Astrocyte (in vitro differentiated cells and primary cell): ENCODE results near the gene REEP6. TPM values are rescaled to one million over a fixed set of nuclear protein-coding genes. Genes with fewer than 3 reads are reported as not detected.

ENCODE experiments used
- DNase-seq: peaks from one replicate; pipeline ENCODE4 v3.0.0-alpha.2; 2010; ENCODE audit warnings: low read depth
- FAIRE-seq: peaks from 2 replicates; lab custom pipeline; 2011; peaks lifted over from hg19 to GRCh38; lab: Jason Lieb, UNC
- H2AFZ ChIP-seq: 2 replicates; pipeline ENCODE4 v1.6.0; 2012; ENCODE audit warnings: low read depth, low read length, inconsistent platforms
- H3K27ac ChIP-seq: 2 replicates; pipeline ENCODE4 v1.5.1; 2011; ENCODE audit warnings: low read depth, low read length, inconsistent platforms
- H3K27me3 ChIP-seq: 2 replicates; pipeline ENCODE4 v1.6.0; 2011; ENCODE audit warnings: low read length, inconsistent platforms; ENCODE audit not compliant: insufficient read depth
- H3K36me3 ChIP-seq: 2 replicates; pipeline ENCODE4 v1.5.1; 2011; ENCODE audit warnings: low read length, inconsistent platforms; ENCODE audit not compliant: insufficient read depth
- H3K4me1 ChIP-seq: 2 replicates; pipeline ENCODE4 v1.5.1; 2011; ENCODE audit warnings: low read length, inconsistent platforms; ENCODE audit not compliant: insufficient read depth
- H3K4me2 ChIP-seq: 2 replicates; pipeline ENCODE4 v1.6.0; 2012; ENCODE audit warnings: low read length, inconsistent platforms
- H3K4me3 ChIP-seq: 2 replicates; pipeline ENCODE4 v1.5.1; 2011; ENCODE audit warnings: low read depth, mild to moderate bottlenecking, low read length, inconsistent platforms; ENCODE audit not compliant: insufficient read depth
- H3K79me2 ChIP-seq: 2 replicates; pipeline ENCODE4 v1.6.0; 2012; ENCODE audit warnings: mild to moderate bottlenecking, low read length, inconsistent platforms; ENCODE audit not compliant: insufficient read depth
- H3K9ac ChIP-seq: 2 replicates; pipeline ENCODE4 v1.6.0; 2012; ENCODE audit warnings: mild to moderate bottlenecking, low read length, inconsistent platforms
- H3K9me3 ChIP-seq: 2 replicates; pipeline ENCODE4 v1.5.1; 2012; ENCODE audit warnings: low read depth, mild to moderate bottlenecking, low read length, inconsistent platforms; ENCODE audit not compliant: insufficient read depth
- H4K20me1 ChIP-seq: 2 replicates; pipeline ENCODE4 v1.6.0; 2012; ENCODE audit warnings: low read length, inconsistent platforms; ENCODE audit not compliant: insufficient read depth
- H3K27ac Mint-ChIP-seq: one replicate; pipeline ENCODE4 v1.8.0; 2021; ENCODE audit warnings: mild to moderate bottlenecking, mixed read lengths; ENCODE audit not compliant: unreplicated experiment
- H3K27me3 Mint-ChIP-seq: one replicate; pipeline ENCODE4 v1.8.0; 2021; ENCODE audit warnings: low read depth, mixed read lengths; ENCODE audit not compliant: unreplicated experiment
- H3K36me3 Mint-ChIP-seq: one replicate; pipeline ENCODE4 v1.8.0; 2021; ENCODE audit warnings: low read depth, mixed read lengths; ENCODE audit not compliant: unreplicated experiment
- H3K4me1 Mint-ChIP-seq: one replicate; pipeline ENCODE4 v1.8.0; 2021; ENCODE audit warnings: low read depth, mixed read lengths; ENCODE audit not compliant: unreplicated experiment
- H3K4me3 Mint-ChIP-seq: one replicate; pipeline ENCODE4 v1.8.0; 2021; ENCODE audit warnings: mild to moderate bottlenecking, moderate library complexity, mixed read lengths; ENCODE audit not compliant: unreplicated experiment
- H3K9me3 Mint-ChIP-seq: one replicate; pipeline ENCODE4 v1.8.0; 2021; ENCODE audit warnings: mild to moderate bottlenecking, mixed read lengths; ENCODE audit not compliant: unreplicated experiment
- EZH2 ChIP-seq: IDR thresholded peaks from 2 replicates; pipeline ENCODE4 v1.6.1; 2012; ENCODE audit warnings: mild to moderate bottlenecking, low read length, inconsistent platforms; ENCODE audit not compliant: insufficient read depth
- total RNA-seq: library from RNA; stranded (reverse); gene quantifications from 2 replicates; pipeline ENCODE4 v1.2.1, GENCODE V29; 2021
- TF ChIP-seq, protein P1 (sequence below): IDR thresholded peaks from 2 replicates; pipeline ENCODE4 v1.5.1; 2011; ENCODE audit warnings: low read depth, mild to moderate bottlenecking, inconsistent platforms, low read length, moderate library complexity; ENCODE audit not compliant: insufficient read depth

The REEP6 gene
- total RNA-seq, 1 donor from 2014 or later = 5.7 TPM

DNA sequence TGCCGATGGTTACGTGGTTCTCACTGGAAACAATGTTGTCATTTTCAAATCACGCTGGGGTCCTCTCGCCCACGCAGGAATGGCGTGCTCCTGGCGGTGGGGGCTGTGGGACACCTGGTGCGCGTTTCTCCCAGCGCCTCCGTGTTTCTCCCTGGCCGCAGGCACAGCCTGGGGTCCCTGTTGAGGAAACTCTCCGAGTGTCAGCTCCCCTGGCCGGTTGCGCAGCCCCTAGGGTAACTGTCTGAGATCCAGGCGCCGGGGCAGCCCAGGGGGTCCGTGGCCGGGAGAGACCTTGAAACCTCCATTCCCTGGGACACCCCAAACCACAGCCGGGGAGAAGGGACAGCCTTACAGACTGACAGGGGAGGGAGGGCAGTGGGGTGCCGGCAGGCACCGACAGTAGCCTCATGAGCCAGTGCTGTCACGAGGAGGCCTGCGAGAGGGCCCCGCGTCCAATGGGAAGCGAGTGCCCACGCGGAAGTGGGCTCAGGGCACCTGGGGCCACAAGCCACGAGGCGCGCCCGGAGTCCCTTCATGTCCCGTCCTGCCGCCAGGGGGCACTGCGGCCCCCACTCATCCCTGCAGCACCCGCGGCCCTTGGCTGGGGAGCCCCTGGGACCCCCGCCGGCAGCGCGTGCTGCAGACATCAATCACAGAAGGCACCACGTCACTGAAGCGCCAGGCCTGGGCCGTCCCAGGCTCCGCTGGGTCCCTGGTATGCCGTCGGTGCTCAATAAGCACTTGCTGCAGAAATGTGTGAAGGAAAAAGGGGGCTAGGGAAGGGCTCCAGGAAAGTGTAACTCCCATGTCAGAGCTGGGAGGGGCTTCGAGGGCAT, 12.3 kb downstream of the REEP6 start:
- no peak overlapping the region for H2AFZ ChIP-seq
- DNase-seq (no peak), FAIRE-seq (no peak)
- H4K20me1 ChIP-seq = no peaks in the 10 kb centered on the region
- H3K9me3 Mint-ChIP-seq = peaks cover 8% of the 10 kb centered on the region
- no peaks in the 10 kb centered on the region for H3K4me1 Mint-ChIP-seq
- H3K27ac Mint-ChIP-seq = no peak overlapping the region
- peak; percentile 60 for TF ChIP-seq EZH2
- TF ChIP-seq, protein P1, sequence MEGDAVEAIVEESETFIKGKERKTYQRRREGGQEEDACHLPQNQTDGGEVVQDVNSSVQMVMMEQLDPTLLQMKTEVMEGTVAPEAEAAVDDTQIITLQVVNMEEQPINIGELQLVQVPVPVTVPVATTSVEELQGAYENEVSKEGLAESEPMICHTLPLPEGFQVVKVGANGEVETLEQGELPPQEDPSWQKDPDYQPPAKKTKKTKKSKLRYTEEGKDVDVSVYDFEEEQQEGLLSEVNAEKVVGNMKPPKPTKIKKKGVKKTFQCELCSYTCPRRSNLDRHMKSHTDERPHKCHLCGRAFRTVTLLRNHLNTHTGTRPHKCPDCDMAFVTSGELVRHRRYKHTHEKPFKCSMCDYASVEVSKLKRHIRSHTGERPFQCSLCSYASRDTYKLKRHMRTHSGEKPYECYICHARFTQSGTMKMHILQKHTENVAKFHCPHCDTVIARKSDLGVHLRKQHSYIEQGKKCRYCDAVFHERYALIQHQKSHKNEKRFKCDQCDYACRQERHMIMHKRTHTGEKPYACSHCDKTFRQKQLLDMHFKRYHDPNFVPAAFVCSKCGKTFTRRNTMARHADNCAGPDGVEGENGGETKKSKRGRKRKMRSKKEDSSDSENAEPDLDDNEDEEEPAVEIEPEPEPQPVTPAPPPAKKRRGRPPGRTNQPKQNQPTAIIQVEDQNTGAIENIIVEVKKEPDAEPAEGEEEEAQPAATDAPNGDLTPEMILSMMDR = peak; percentile 32
- H3K9ac ChIP-seq = no peak overlapping the region
- no peaks in the 10 kb centered on the region for H3K9me3 ChIP-seq
- peaks cover 5% of the 10 kb centered on the region for H3K27me3 Mint-ChIP-seq
- H3K4me1 ChIP-seq = no peaks in the 10 kb centered on the region
- no peaks in the 10 kb centered on the region for H3K79me2 ChIP-seq
- peak overlapping the region; percentile 5 for H3K4me3 ChIP-seq
- peaks cover 18% of the 10 kb centered on the region for H3K27me3 ChIP-seq
- H3K36me3 ChIP-seq = no peaks in the 10 kb centered on the region
- H3K4me2 ChIP-seq = peak overlapping the region; percentile 26
- H3K27ac ChIP-seq = no peak overlapping the region
- H3K4me3 Mint-ChIP-seq = no peak overlapping the region
- H3K36me3 Mint-ChIP-seq = peaks cover 7% of the 10 kb centered on the region

DNA sequence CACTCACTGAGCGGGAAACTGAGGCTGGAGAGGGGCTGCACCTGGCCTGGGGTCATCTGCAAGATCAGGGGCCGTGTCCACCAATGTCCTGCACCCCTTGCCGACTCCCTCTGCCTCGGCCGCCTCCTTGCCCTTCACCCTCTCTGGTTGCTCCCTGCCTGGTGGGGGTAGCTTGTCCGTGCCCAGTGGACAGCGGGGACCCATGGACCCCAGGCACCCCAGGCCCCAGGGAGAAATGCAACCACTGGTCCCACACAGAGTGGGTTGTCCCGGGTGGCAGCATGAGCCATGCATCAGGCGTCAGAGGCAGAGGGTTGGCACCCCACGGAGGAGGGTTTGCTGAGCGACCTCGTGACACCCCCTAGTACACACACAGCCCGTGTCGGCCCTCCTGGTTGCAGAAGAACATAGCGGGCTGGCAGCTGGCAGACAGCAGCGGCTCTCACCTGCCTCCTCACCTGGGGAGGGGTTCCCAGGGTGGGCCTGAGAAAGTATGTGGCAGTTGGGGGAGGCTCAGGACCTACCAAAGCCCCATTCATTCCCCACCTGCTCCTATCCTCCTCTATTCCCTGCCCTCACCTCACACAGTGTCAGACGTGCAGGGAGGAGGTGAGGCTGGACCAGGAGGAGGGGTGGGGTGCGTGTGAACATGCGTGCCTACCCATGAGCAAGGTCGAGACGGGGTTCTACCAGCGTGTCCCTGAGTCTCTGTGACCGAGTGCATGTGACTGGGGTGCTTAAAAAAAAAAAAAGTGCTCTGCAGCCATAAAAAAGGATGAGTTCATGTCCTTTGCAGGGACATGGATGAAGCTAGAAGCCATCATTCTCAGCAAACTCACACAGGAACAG, 13.2 kb downstream of the REEP6 start:
- H2AFZ ChIP-seq = no peak overlapping the region
- H3K36me3 ChIP-seq = no peaks in the 10 kb centered on the region
- H3K79me2 ChIP-seq = no peaks in the 10 kb centered on the region
- Mint-ChIP-seq H3K9me3 (peaks cover 8% of the 10 kb centered on the region), H3K4me3 (no peak overlapping the region), H3K36me3 (peaks cover 7% of the 10 kb centered on the region), H3K27ac (no peak overlapping the region), H3K27me3 (peaks cover 5% of the 10 kb centered on the region), H3K4me1 (no peaks in the 10 kb centered on the region)
- peaks cover 5% of the 10 kb centered on the region for H3K9me3 ChIP-seq
- H3K27me3 ChIP-seq = peaks cover 18% of the 10 kb centered on the region
- no peak overlapping the region for H3K4me3 ChIP-seq
- no peak for DNase-seq
- TF ChIP-seq, protein P1 = no peak
- TF ChIP-seq EZH2 = no peak
- H4K20me1 ChIP-seq = no peaks in the 10 kb centered on the region
- FAIRE-seq = no peak
- H3K4me2 ChIP-seq = no peak overlapping the region
- no peak overlapping the region for H3K27ac ChIP-seq
- H3K4me1 ChIP-seq = no peaks in the 10 kb centered on the region
- no peak overlapping the region for H3K9ac ChIP-seq
